Measurements from ENCODE around the gene CCDC126. TPM values are rescaled to one million over a fixed set of nuclear protein-coding genes. Genes with fewer than 3 reads are reported as not detected.

Gene CCDC126
- total RNA-seq, 3 donors from 2014 or later: 7.3 to 16.8 (median 10.4) TPM

- Histone ChIP-seq H3K4me1 (ENCODE audit: low read depth) (no peaks in the 10 kb centered on the region), H3K36me3 (ENCODE audit: low read depth) (no peaks in the 10 kb centered on the region), H3K4me3 (no peak overlapping the region), H3K9me3 (peaks cover 8% of the 10 kb centered on the region)
- intact Hi-C loops (cut with DNase I, micrococcal nuclease): no loop called here
- TF ChIP-seq CTCF (IDR thresholded peaks at IDR 0.05): no peak
- ATAC-seq (no peak), DNase-seq (no peak)
Observed at GRCh38 chr7:23616593-23616992, 19.4 kb downstream of the CCDC126 start.

- H3K36me3 ChIP-seq (ENCODE audit: low read depth): no peaks in the 10 kb centered on the region
- no peaks in the 10 kb centered on the region for H3K4me1 ChIP-seq (ENCODE audit: low read depth)
- no peak overlapping the region for H3K4me3 ChIP-seq
- H3K9me3 ChIP-seq: peaks cover 8% of the 10 kb centered on the region
- intact Hi-C loops (cut with DNase I, micrococcal nuclease): no loop called here
- ATAC-seq (no peak), DNase-seq (no peak)
- TF ChIP-seq CTCF (IDR thresholded peaks at IDR 0.05): no peak
Observed at GRCh38 chr7:23617482-23617881, 20.3 kb downstream of the CCDC126 start.

GRCh38 chr7:23618241-23618640 lies 21.1 kb downstream of the CCDC126 start:
- Histone ChIP-seq H3K9me3 (peaks cover 8% of the 10 kb centered on the region), H3K4me3 (no peak overlapping the region), H3K36me3 (ENCODE audit: low read depth) (no peaks in the 10 kb centered on the region), H3K4me1 (ENCODE audit: low read depth) (no peaks in the 10 kb centered on the region)
- intact Hi-C loops (cut with DNase I, micrococcal nuclease): no loop called here
- no peak for ATAC-seq
- no peak for TF ChIP-seq CTCF (IDR thresholded peaks at IDR 0.05)
- DNase-seq: no peak

- TF ChIP-seq CTCF (IDR thresholded peaks at IDR 0.05): no peak
- DNase-seq: no peak
- H3K36me3 ChIP-seq (ENCODE audit: low read depth): no peaks in the 10 kb centered on the region
- no peak overlapping the region for H3K4me3 ChIP-seq
- peaks cover 8% of the 10 kb centered on the region for H3K9me3 ChIP-seq
- ATAC-seq: no peak
- intact Hi-C loops (cut with DNase I, micrococcal nuclease): no loop called here
- H3K4me1 ChIP-seq (ENCODE audit: low read depth): no peaks in the 10 kb centered on the region
Observed at GRCh38 chr7:23619141-23619540, 22.0 kb downstream of the CCDC126 start.

- DNase-seq (no peak), ATAC-seq (no peak)
- intact Hi-C loops (cut with DNase I, micrococcal nuclease): no loop called here
- Histone ChIP-seq H3K4me3 (no peak overlapping the region), H3K36me3 (ENCODE audit: low read depth) (no peaks in the 10 kb centered on the region), H3K9me3 (no peaks in the 10 kb centered on the region), H3K4me1 (ENCODE audit: low read depth) (no peaks in the 10 kb centered on the region)
- no peak for TF ChIP-seq CTCF (IDR thresholded peaks at IDR 0.05)
Observed at GRCh38 chr7:23622506-23622925, 25.3 kb downstream of the CCDC126 start.

- H3K4me1 ChIP-seq (ENCODE audit: low read depth): no peaks in the 10 kb centered on the region
- TF ChIP-seq CTCF (IDR thresholded peaks at IDR 0.05): no peak
- no peaks in the 10 kb centered on the region for H3K9me3 ChIP-seq
- H3K4me3 ChIP-seq: no peak overlapping the region
- DNase-seq: no peak
- no peak for ATAC-seq
- no peaks in the 10 kb centered on the region for H3K36me3 ChIP-seq (ENCODE audit: low read depth)
- intact Hi-C loops (cut with DNase I, micrococcal nuclease): no loop called here
Observed at GRCh38 chr7:23628370-23628769, 31.2 kb downstream of the CCDC126 start.
